ENCODE results near the gene UBASH3B. TPM values are rescaled to one million over a fixed set of nuclear protein-coding genes. Genes with fewer than 3 reads are reported as not detected.
"Not testable (repeated sequence)": the region's sequence is repeated elsewhere in the genome, so short reads cannot be mapped to it uniquely, and the experiment has no call there.

The UBASH3B gene
- total RNA-seq, 2 donors from 2014 or later, result 3.4 to 3.5 TPM

DNA sequence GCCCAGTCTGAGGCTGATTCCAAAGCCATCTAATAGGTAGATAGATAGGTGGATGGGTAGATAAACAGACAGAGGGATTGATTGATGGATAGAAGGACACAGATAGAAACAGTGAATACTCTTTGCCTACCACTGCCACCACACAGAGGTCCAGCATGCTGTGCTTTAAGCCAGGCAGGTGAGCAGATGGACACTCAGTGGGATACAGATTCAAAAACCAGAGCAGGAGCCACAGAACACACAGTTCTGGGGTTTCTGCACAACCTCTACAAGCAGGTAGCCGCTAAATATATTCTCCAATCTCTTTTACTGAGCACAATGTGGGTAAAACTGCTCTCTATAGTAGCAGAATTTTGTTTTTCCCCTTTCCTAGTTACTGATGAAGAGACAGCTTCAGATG, 206.6 kb downstream of the UBASH3B start:
- DNase-seq (ENCODE audit: low spot score), result no peak
- peaks cover under 1% of the 10 kb centered on the region for H3K36me3 Mint-ChIP-seq
- no peak overlapping the region for H3K27ac Mint-ChIP-seq
- H3K4me1 Mint-ChIP-seq (ENCODE audit: low read depth in 2 of 2), result peaks cover 5 to 6% of the 10 kb centered on the region in 2 donors
- H3K27me3 Mint-ChIP-seq, result peaks cover 0 to 2% of the 10 kb centered on the region in 2 donors
- ATAC-seq, result no peak
- no peaks in the 10 kb centered on the region for H3K9me3 Mint-ChIP-seq
- H3K4me3 Mint-ChIP-seq, result no peak overlapping the region

DNA sequence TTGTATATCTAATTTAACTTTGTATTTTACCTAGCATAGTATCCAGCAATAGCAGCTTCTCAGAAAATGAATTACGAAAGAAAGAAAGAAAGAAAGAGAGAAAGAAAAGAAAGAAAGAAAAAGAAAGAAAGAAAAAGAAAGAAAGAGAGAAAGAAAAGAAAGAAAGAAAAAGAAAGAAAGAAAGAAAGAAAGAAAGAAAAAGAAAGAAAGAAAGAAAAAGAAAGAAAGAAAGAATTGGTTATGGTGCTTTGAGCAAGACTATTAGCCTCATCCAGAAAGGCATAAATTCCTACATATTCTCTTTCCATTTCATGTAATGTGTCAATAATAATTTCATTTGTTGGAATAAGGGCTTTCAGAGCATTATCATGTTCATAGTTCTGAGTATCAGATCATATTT, 207.6 kb downstream of the UBASH3B start:
- not testable (repeated sequence) for DNase-seq (ENCODE audit: low spot score); H3K9me3 Mint-ChIP-seq; H3K27ac Mint-ChIP-seq; H3K36me3 Mint-ChIP-seq; H3K4me3 Mint-ChIP-seq; ATAC-seq; H3K27me3 Mint-ChIP-seq; H3K4me1 Mint-ChIP-seq (ENCODE audit: low read depth in 2 of 2)

DNA sequence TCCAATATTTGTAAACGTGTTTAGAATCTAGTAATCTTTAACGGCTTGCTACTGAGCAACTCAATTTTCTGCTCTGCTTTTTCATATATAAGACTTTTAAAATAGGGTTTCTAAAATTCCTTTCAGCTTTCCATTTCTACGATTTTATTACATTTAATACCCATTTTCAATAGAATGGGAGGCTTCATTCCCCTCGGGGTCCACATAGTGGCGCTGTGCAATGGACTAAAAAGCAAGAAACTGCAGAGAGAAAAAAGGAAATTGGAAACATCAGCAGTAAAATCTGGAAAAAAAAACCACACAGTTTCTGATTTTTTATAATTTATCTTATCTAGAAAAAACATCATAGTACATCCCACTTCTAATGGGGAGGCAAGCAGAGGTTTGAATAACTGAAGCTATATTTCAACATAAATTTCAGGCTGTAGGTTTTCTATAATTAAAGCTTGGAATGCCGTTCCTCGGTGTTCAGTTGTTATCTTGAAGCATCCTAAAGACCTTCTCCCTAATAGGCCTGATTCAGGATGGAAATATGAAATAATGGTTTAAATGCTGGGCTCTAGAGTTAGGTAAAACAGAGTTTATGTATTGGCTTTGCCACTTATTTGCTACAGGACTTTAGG, 208.3 kb downstream of the UBASH3B start:
- ATAC-seq (no peak), DNase-seq (ENCODE audit: low spot score) (no peak)
- peaks cover 9% of the 10 kb centered on the region for H3K36me3 Mint-ChIP-seq
- peaks cover 0 to 2% of the 10 kb centered on the region in 2 donors for H3K27me3 Mint-ChIP-seq
- H3K27ac Mint-ChIP-seq, result no peak overlapping the region
- no peaks in the 10 kb centered on the region for H3K9me3 Mint-ChIP-seq
- no peak overlapping the region for H3K4me3 Mint-ChIP-seq
- H3K4me1 Mint-ChIP-seq (ENCODE audit: low read depth in 2 of 2), result peaks cover 0 to 6% of the 10 kb centered on the region in 2 donors

Other genes starting within 250 kb of the UBASH3B start
- 1 to 10 TPM in 1 of 2 donors, under 1 TPM in 1; 0.98 to 2.9 TPM for gene CRTAM, start 182.8 kb downstream of the UBASH3B start, total RNA-seq
- gene JHY, start 227.0 kb downstream of the UBASH3B start, total RNA-seq, result under 1 TPM; 0.55 to 0.59 TPM

Measured in natural killer cell treated with Interleukin-12 subunit alpha and Interleukin-12 subunit beta and Interleukin-15 and Interleukin-18, amount 100 ng/mL, for 72 hours (primary cell).